SH-SY5Y (cell line): Measurements from ENCODE around the gene NEDD8.

Experiments
- GATA2 ChIP-seq: IDR thresholded peaks from 2 replicates; pipeline ENCODE4 v1.6.1; 2011; ENCODE audit warnings: mild to moderate bottlenecking, low read depth, low read length
- GATA3 ChIP-seq: IDR thresholded peaks from 2 replicates; pipeline ENCODE4 v1.6.1; 2011; ENCODE audit warnings: low read depth, mild to moderate bottlenecking, low read length, moderate library complexity

DNA sequence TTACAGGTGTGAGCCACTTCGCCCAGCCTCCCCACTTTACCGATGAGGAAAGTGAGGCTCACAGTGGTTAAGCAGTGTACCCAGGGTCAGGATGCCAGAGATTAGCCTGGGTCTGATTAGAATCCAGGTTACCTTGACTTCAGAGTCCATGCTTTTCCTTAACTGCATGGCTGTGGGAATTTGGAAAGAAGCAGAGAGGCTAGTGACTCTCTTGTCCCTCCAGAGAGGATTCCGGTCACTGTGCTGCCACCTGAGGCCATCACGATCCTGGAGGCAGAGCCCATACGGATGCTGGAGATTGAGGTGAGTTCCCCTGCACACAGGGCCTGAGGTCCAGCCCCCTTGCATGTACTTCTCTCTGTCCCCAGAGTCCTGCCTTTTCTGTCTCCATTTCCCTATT is 55.6 kb downstream of the NEDD8 start:
- TF ChIP-seq GATA2: no peak
- TF ChIP-seq GATA3: no peak
